HG03060 (cell line): ENCODE results near the gene ARFIP1.

Source experiments
- ATAC-seq: cut with Tn5 transposase; IDR thresholded peaks from one replicate; pipeline ENCODE4 v1.9.1; 2021; ENCODE audit warnings: low read depth, moderate number of reproducible peaks; ENCODE audit not compliant: unreplicated experiment

ARFIP1 gene

GRCh38 chr4:152784490-152785350 is 5.0 kb downstream of the ARFIP1 start:
- ATAC-seq: no peak

GRCh38 chr4:152785639-152786615 is 6.2 kb downstream of the ARFIP1 start:
- ATAC-seq: no peak

- ATAC-seq: no peak
These were observed 6.9 kb downstream of the ARFIP1 start for GRCh38 chr4:152786627-152787026.

- ATAC-seq: no peak
These were observed 16.1 kb downstream of the ARFIP1 start for GRCh38 chr4:152795891-152796290.

- no peak for ATAC-seq
These were observed 23.8 kb downstream of the ARFIP1 start for GRCh38 chr4:152803541-152803940.

- ATAC-seq: no peak
These were observed 25.4 kb downstream of the ARFIP1 start for GRCh38 chr4:152805071-152805650.

GRCh38 chr4:152805818-152806217 is 26.1 kb downstream of the ARFIP1 start:
- no peak for ATAC-seq

- no peak for ATAC-seq
These were observed 26.9 kb downstream of the ARFIP1 start for GRCh38 chr4:152806501-152807125.

- no peak for ATAC-seq
These were observed 27.6 kb downstream of the ARFIP1 start for GRCh38 chr4:152807294-152807829.

- ATAC-seq: no peak
These were observed 28.9 kb downstream of the ARFIP1 start for GRCh38 chr4:152808670-152809069.

- ATAC-seq: no peak
These were observed 31.0 kb downstream of the ARFIP1 start for GRCh38 chr4:152810715-152811287.

- ATAC-seq: no peak
These were observed 35.3 kb downstream of the ARFIP1 start for GRCh38 chr4:152815078-152815477.

- ATAC-seq: no peak
These were observed 37.6 kb downstream of the ARFIP1 start for GRCh38 chr4:152817331-152817730.

GRCh38 chr4:152819026-152819645 is 39.4 kb downstream of the ARFIP1 start:
- no peak for ATAC-seq

GRCh38 chr4:152820073-152820472 is 40.3 kb downstream of the ARFIP1 start:
- ATAC-seq: no peak

GRCh38 chr4:152822323-152822722 is 42.6 kb downstream of the ARFIP1 start:
- no peak for ATAC-seq

GRCh38 chr4:152824561-152824960 is 44.8 kb downstream of the ARFIP1 start:
- ATAC-seq: no peak

GRCh38 chr4:152825336-152825735 is 45.6 kb downstream of the ARFIP1 start:
- no peak for ATAC-seq

- ATAC-seq: no peak
These were observed 48.4 kb downstream of the ARFIP1 start for GRCh38 chr4:152828122-152828521.
